Kidney (tissue), 14 donors: ENCODE data around the gene DERL2. TPM values are rescaled to one million over a fixed set of nuclear protein-coding genes. Genes with fewer than 3 reads are reported as not detected.
"Not testable (repeated sequence)": the region's sequence is repeated elsewhere in the genome, so short reads cannot be mapped to it uniquely, and the experiment has no call there.

Source experiments
- DNase-seq, 5 donors: peaks; one replicate each; pipeline ENCODE4 v3.0.0-alpha.2; 2013 to 2020
- FAIRE-seq: peaks from 2 replicates; lab custom pipeline; 2012; peaks lifted over from hg19 to GRCh38; lab: Jason Lieb, UNC
- H3K27ac ChIP-seq, 2 donors: one replicate each; pipeline ENCODE4 v1.7.0; 2013; ENCODE audit warnings: low read depth in 2 of 2, low read length in 2 of 2, inconsistent platforms in 1 of 2
- H3K27me3 ChIP-seq: one replicate; pipeline ENCODE4 v1.7.1; 2013; ENCODE audit warnings: low read length, inconsistent platforms; ENCODE audit not compliant: control insufficient read depth, insufficient read depth
- H3K36me3 ChIP-seq, 3 donors: one replicate each; pipeline versions ENCODE4 v1.7.0 to v1.7.1; 2013; ENCODE audit warnings: low read length in 3 of 3, control low read depth in 1 of 3, inconsistent platforms in 1 of 3; ENCODE audit not compliant: insufficient read depth in 3 of 3, control insufficient read depth in 2 of 3
- H3K4me1 ChIP-seq, 3 donors: one replicate each; pipeline versions ENCODE4 v1.7.0 to v1.7.1; 2013; ENCODE audit warnings: low read length in 3 of 3, inconsistent platforms in 1 of 3, low read depth in 1 of 3; ENCODE audit not compliant: control insufficient read depth in 2 of 3, insufficient read depth in 2 of 3
- H3K4me3 ChIP-seq, 3 donors: one replicate each; pipeline versions ENCODE4 v1.7.0 to v1.8.1; 2013; ENCODE audit warnings: low read length in 3 of 3, control low read depth in 1 of 3, inconsistent platforms in 1 of 3
- H3K9ac ChIP-seq, 3 donors: one replicate each; pipeline versions ENCODE4 v1.7.0 to v1.7.1; 2013; ENCODE audit warnings: low read length in 3 of 3, control low read depth in 1 of 3, inconsistent platforms in 1 of 3
- H3K9me3 ChIP-seq, 3 donors: one replicate each; pipeline versions ENCODE4 v1.7.0 to v1.7.1; 2013; ENCODE audit warnings: low read length in 3 of 3, control low read depth in 1 of 3, inconsistent platforms in 1 of 3; ENCODE audit not compliant: control insufficient read depth in 2 of 3, insufficient read depth in 1 of 3
- CTCF ChIP-seq: IDR thresholded peaks from 3 replicates; pipeline ENCODE4 v1.5.1; 2012; ENCODE audit warnings: mild to moderate bottlenecking, moderate library complexity, borderline replicate concordance; ENCODE audit not compliant: insufficient read depth; ENCODE audit errors: extremely low read depth
- intact Hi-C: fragments of 100-400 bp; cut with DNase I; formaldehyde crosslinking; loops from one replicate; pipeline ENCODE4 v1.11.1; 2022
- polyA plus RNA-seq: library from polyadenylated mRNA; stranded (reverse); fragments of 350-450 nt; fragmentation: Illumina TruSeq; extraction: RNeasy Lipid Tissue Mini Kit (QIAGEN cat#74804); gene quantifications from one replicate; pipeline ENCODE4 v1.2.3, GENCODE V29; 2014; ENCODE audit warnings: low read depth, low replicate concordance; ENCODE audit not compliant: insufficient read depth
- total RNA-seq: library from RNA; stranded (reverse); fragmentation: NEBNext Ultra II Directional; extraction: Animal tissue kit (Norgen Biotek cat#: 25700); gene quantifications from one replicate; pipeline ENCODE4 v1.2.1, GENCODE V29; 2021
- donor health status: control.
- donor health status: control.
- donor health status: control.
- donor health status: control.
- donor health status: control.
- donor health status: DM: yes; HTN: yes; CAD: no.
- donor health status: Normal renal cell carcinoma (clear cell type).

DERL2 gene
- total and polyA plus RNA-seq, 2 donors from 2014 or later: 71.5 to 96.0 TPM

- peaks cover 0 to 11% (median 10%) of the 10 kb centered on the region in 3 donors for H3K4me1 ChIP-seq
- peaks cover 3 to 21% (median 20%) of the 10 kb centered on the region in 3 donors for H3K36me3 ChIP-seq
- FAIRE-seq (no peak), DNase-seq (no peak)
- H3K27ac ChIP-seq: no peak overlapping the region
- H3K9me3 ChIP-seq: no peaks in the 10 kb centered on the region
- H3K9ac ChIP-seq: peak overlapping the region; percentile 60 to 90 (median 69)
- peak overlapping the region; percentile 69 to 88 (median 84) for H3K4me3 ChIP-seq
- no peaks in the 10 kb centered on the region for H3K27me3 ChIP-seq
- intact Hi-C loops: no loop called here
- no peak for TF ChIP-seq CTCF
Observed at GRCh38 chr17:5437721-5438317, 48.2 kb downstream of the DERL2 start.

- H3K4me3 ChIP-seq, intact Hi-C loops, FAIRE-seq, H3K27ac ChIP-seq, H3K9me3 ChIP-seq, DNase-seq, H3K27me3 ChIP-seq, H3K9ac ChIP-seq: not testable (repeated sequence)
- Histone ChIP-seq H3K4me1 (peaks cover 0 to 11% (median 10%) of the 10 kb centered on the region in 3 donors), H3K36me3 (peaks cover 7 to 36% (median 26%) of the 10 kb centered on the region in 3 donors)
Observed at GRCh38 chr17:5435781-5436315, 50.1 kb downstream of the DERL2 start.

GRCh38 chr17:5434984-5435383 is 51.0 kb downstream of the DERL2 start:
- Histone ChIP-seq H3K27me3 (no peaks in the 10 kb centered on the region), H3K27ac (no peak overlapping the region), H3K4me3 (no peak overlapping the region), H3K9ac (no peak overlapping the region), H3K36me3 (peaks cover 10 to 39% (median 29%) of the 10 kb centered on the region in 3 donors), H3K9me3 (no peaks in the 10 kb centered on the region), H3K4me1 (peaks cover 0 to 11% (median 10%) of the 10 kb centered on the region in 3 donors)
- DNase-seq: no peak
- TF ChIP-seq CTCF: no peak
- FAIRE-seq: no peak
- intact Hi-C loops: no loop called here

GRCh38 chr17:5431949-5432556 is 53.9 kb downstream of the DERL2 start:
- Histone ChIP-seq H3K27ac (no peak overlapping the region), H3K4me3 (no peak overlapping the region), H3K9me3 (no peaks in the 10 kb centered on the region), H3K9ac (no peak overlapping the region), H3K27me3 (no peaks in the 10 kb centered on the region), H3K4me1 (no peaks in the 10 kb centered on the region), H3K36me3 (peaks cover 16 to 49% (median 46%) of the 10 kb centered on the region in 3 donors)
- intact Hi-C loops: no loop called here
- DNase-seq: no peak
- no peak for TF ChIP-seq CTCF
- no peak for FAIRE-seq

- H3K4me3 ChIP-seq, DNase-seq, H3K27me3 ChIP-seq, intact Hi-C loops, H3K9me3 ChIP-seq, H3K4me1 ChIP-seq, H3K9ac ChIP-seq, H3K27ac ChIP-seq, FAIRE-seq: not testable (repeated sequence)
- H3K36me3 ChIP-seq: peaks cover 16 to 50% (median 46%) of the 10 kb centered on the region in 3 donors
Observed at GRCh38 chr17:5431234-5431633, 54.7 kb downstream of the DERL2 start.
